ENCODE data around the gene AUTS2.

- TF ChIP-seq POLR2A (IDR thresholded peaks at IDR 0.05), result no peak
- TF ChIP-seq POLR2AphosphoS5 (IDR thresholded peaks at IDR 0.05), result no peak
These were observed 1101.0 kb downstream of the AUTS2 start for GRCh38 chr7:70699271-70699670.

Measured in breast epithelium (tissue), 3 donors.